CD4-positive, alpha-beta T cell treated with Interferon gamma for 1 hour (primary cell): Measurements from ENCODE around the gene EPHB2.

Experiments used
- DNase-seq: peaks from one replicate; pipeline ENCODE4 v3.0.0-alpha.2; 2020

Gene EPHB2

DNA sequence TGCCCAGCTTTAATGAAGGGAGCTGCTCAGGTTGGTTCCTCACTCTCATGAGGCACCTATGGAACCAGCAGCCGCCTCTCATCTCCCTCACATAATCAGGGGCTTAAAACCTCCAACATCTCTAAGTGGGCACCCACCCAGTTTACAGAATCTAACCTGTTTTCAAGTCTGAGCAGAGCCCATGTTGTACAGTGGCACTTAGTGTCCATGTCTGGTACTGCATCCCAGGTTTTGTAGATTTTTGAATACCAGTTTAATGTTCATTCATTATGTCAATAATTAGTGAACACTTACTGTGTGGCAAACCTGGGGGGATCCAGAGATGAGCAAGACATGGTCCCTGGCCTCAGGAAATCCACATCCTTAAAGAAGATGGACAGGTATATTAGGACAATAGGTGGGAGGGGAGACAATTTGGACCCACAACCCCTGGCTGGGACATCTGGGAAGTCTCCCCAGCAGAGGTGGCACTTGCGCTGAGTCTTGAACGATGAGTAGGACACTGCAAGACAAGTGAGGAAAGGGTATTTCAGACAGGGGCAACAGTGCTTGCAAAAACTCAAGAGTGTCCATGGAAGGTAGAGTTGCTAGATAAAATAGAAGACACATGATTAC, 178.7 kb downstream of the EPHB2 start:
- no peak for DNase-seq

- no peak for DNase-seq
Observed at GRCh38 chr1:22892789-22893188, 182.2 kb downstream of the EPHB2 start.

- DNase-seq = no peak
Observed at GRCh38 chr1:22893292-22893691, 182.7 kb downstream of the EPHB2 start.

GRCh38 chr1:22895357-22895756, 184.7 kb downstream of the EPHB2 start:
- no peak for DNase-seq

GRCh38 chr1:22896184-22896583, 185.5 kb downstream of the EPHB2 start:
- DNase-seq = no peak

GRCh38 chr1:22900451-22900850, 189.8 kb downstream of the EPHB2 start:
- no peak for DNase-seq

DNA sequence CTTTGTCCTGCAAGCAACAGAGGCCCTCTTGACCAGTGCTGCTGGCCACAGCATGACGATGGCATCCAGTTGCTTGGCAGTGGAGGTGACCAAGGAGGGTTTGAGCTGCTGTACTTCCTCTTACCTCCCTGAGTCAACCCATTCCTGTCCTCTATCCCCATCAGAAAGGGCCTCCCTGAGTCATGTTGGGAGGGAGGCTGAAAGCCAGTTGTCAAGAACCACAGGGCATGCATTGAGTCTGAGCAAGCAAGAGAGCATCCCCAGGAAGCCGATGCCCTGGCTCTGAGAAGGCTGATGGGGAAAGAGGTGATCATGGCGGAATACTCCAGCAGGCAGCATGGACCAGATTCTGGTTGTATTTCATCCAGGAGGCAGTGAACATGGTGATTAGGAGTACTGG, 192.5 kb downstream of the EPHB2 start:
- DNase-seq = no peak

- no peak for DNase-seq
Observed at GRCh38 chr1:22906968-22907367, 196.3 kb downstream of the EPHB2 start.

DNA sequence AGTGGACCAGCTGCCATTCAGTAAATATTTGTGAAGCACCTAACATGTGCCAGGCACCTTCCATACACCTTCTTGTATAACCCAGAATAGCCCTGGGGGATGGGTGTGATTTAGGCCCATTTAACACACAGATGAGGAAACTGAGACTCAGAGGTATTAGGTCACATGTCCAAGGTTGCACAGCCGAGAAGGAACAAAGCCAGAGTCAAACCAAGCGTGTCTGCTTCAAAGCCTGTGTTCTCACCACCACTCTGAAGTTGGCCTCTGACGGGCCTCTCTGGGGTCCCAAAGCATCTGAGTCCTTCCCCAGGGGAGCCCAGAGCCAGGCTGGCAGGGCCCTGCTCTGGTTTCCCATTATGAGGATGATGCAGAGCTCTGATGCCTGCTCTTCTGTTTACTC, 196.9 kb downstream of the EPHB2 start:
- DNase-seq = no peak

DNA sequence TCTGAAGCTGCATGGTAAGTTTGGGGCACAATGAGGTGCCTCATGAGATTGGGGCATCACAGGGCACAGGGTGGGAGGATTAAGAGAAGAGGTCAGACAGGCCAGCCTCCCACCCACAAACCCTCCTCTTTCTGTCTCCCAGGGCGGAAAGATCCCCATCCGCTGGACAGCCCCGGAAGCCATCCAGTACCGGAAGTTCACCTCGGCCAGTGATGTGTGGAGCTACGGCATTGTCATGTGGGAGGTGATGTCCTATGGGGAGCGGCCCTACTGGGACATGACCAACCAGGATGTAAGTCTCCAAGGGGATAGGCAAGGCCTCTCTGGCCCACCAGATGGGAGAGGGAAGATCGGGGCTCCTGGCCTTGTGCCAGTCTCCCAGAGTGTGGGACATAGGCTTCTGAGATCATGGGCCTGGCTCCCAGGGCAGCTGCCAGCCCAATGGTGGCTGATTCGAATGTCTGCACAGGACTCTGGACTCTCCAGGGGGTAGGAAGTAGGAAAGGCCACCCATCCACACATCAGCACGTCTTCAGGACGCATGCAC, 198.3 kb downstream of the EPHB2 start:
- DNase-seq = no peak

- no peak for DNase-seq
Observed at GRCh38 chr1:22910286-22910685, 199.6 kb downstream of the EPHB2 start.

DNA sequence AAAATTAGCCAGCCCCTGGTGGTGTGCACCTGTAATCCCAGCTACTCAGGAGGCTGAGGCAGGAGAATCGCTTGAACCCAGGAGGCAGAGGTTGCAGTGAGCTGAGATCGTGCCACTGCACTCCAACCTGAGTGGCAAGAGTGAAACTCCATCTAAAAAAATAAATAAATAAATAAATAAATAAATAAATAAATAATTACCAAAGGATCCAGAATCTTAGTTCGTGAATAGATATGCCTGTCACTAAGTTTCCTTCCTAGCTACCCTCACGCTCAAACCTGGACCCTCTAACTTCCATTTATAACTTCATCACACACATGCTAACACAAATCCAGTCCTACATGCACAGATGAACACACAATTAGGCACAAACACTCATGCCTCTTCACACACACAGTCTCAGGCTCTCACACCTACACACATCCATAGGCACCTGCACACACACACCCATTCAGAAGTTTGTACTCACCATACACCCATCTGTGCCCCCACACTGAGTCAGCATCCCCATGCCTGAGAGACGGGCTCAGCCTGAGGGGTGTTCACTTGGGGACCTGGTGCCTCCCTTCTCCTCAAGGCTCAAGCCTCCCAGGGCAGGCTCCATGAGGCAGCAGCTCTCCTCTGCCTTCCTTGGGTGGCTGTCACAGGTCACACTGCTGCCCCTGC, 200.5 kb downstream of the EPHB2 start:
- no peak for DNase-seq

DNA sequence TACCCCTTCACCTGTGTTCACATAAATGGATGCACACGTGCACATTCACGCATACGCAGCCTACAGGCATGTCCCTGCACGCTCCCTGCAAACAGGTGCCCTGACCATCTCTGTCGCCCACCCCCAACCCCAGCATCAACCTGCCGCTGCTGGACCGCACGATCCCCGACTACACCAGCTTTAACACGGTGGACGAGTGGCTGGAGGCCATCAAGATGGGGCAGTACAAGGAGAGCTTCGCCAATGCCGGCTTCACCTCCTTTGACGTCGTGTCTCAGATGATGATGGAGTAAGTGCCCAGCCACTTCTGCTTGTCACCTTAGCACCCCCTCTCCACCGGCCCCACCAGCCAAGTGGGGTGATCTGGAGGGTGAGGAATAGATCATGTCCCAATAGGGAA, 201.7 kb downstream of the EPHB2 start:
- no peak for DNase-seq

GRCh38 chr1:22913421-22914141, 202.9 kb downstream of the EPHB2 start:
- no peak for DNase-seq

- DNase-seq = no peak
Observed at GRCh38 chr1:22914156-22914555, 203.5 kb downstream of the EPHB2 start.

GRCh38 chr1:22914633-22915217, 204.1 kb downstream of the EPHB2 start:
- no peak for DNase-seq

- no peak for DNase-seq
Observed at GRCh38 chr1:22915231-22915630, 204.6 kb downstream of the EPHB2 start.

GRCh38 chr1:22915816-22916470, 205.3 kb downstream of the EPHB2 start:
- DNase-seq = no peak

DNA sequence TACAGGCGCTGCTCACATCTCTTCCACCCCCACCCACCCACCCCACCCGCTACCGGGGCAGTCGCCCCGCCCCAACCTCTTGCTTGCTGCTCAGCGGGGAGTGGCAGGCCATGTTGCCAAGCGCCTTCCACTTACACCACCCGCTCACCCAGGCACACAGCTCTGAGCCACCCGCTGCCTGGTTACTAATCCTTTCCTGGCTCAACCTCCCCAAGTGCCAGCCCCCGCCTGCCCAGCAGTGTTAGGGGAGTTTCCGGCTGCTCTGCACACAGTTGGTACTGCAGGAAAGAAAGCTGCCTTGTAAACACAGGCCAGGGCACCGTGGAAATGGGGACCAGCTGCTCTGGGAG, 205.8 kb downstream of the EPHB2 start:
- no peak for DNase-seq

- no peak for DNase-seq
Observed at GRCh38 chr1:22917989-22918388, 207.3 kb downstream of the EPHB2 start.

GRCh38 chr1:22918644-22919043, 208.0 kb downstream of the EPHB2 start:
- no peak for DNase-seq

DNA sequence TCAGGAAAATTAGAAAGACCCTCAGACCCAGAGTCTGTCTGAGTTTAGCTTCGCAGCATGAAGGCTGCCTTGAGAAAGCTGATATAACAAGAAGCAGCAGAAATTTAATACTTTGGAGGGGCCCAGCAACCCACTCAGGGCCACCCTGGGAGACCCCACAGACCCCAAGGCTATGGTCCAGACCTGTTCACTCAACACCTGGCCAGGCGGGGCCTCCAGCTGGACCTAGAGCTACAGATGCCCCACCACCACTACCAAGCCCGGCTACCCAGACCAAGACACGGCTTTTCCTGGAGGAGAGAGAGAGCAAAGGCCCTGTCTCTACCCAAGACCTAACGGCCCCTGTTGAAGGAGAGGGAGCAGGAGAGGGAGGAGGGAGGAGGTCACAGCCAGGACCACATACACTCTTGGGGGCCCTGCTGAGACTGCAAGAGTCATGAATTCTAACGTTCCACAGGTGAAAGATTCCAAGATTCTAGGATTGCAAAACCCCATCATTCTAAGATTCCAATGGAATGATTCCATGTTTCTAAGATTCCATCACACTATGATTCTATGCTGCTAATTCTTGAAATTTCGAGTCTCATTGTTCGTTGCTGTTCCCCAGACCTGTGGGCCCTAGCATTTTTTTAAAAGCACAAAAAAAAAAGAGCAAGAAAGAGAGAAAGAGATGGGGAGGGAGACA, 208.8 kb downstream of the EPHB2 start:
- no peak for DNase-seq
